ENCODE measurements around the gene TOP2A.

The TOP2A gene

GRCh38 chr17:40430272-40431230 lies 12.9 kb upstream of the TOP2A start:
- H3K4me3 ChIP-seq (ENCODE audit: low read depth, low read length) = no peak overlapping the region

GRCh38 chr17:40427002-40427491 lies 9.4 kb upstream of the TOP2A start:
- no peak for TF ChIP-seq CTCF (IDR thresholded peaks at IDR 0.05)

More at GRCh38 chr17:40430272-40431230, 12.9 kb upstream of the TOP2A start:
- H2AFZ ChIP-seq = no peak overlapping the region
- H3K4me2 ChIP-seq (ENCODE audit: low read length) = no peak overlapping the region
- H3K27ac ChIP-seq = no peak overlapping the region
- no peaks in the 10 kb centered on the region for H3K27me3 ChIP-seq (ENCODE audit: control insufficient read depth, insufficient read depth, low read length)
- no peaks in the 10 kb centered on the region for H3K79me2 ChIP-seq
- no peaks in the 10 kb centered on the region for H3K4me1 ChIP-seq
- no peak for TF ChIP-seq CTCF (IDR thresholded peaks at IDR 0.05)
- H3K36me3 ChIP-seq (ENCODE audit: control insufficient read depth, insufficient read depth, low read length) = no peaks in the 10 kb centered on the region
- no peak overlapping the region for H3K9ac ChIP-seq
- H3K9me3 ChIP-seq (ENCODE audit: control insufficient read depth, low read length) = no peaks in the 10 kb centered on the region

GRCh38 chr17:40425741-40426140 lies 8.0 kb upstream of the TOP2A start:
- no peaks in the 10 kb centered on the region for H3K79me2 ChIP-seq

More at GRCh38 chr17:40427002-40427491, 9.4 kb upstream of the TOP2A start:
- H3K27ac ChIP-seq = no peak overlapping the region
- no peak overlapping the region for H3K4me2 ChIP-seq (ENCODE audit: low read length)
- no peaks in the 10 kb centered on the region for H3K27me3 ChIP-seq (ENCODE audit: control insufficient read depth, insufficient read depth, low read length)
- H3K36me3 ChIP-seq (ENCODE audit: control insufficient read depth, insufficient read depth, low read length) = no peaks in the 10 kb centered on the region
- H3K4me1 ChIP-seq = no peaks in the 10 kb centered on the region
- no peak overlapping the region for H3K9ac ChIP-seq
- no peaks in the 10 kb centered on the region for H3K9me3 ChIP-seq (ENCODE audit: control insufficient read depth, low read length)
- H3K4me3 ChIP-seq (ENCODE audit: low read depth, low read length) = no peak overlapping the region
- no peaks in the 10 kb centered on the region for H3K79me2 ChIP-seq
- H2AFZ ChIP-seq = no peak overlapping the region

GRCh38 chr17:40422990-40423633 lies 5.4 kb upstream of the TOP2A start:
- no peaks in the 10 kb centered on the region for H3K79me2 ChIP-seq
- H3K27me3 ChIP-seq (ENCODE audit: control insufficient read depth, insufficient read depth, low read length) = no peaks in the 10 kb centered on the region

More at GRCh38 chr17:40425741-40426140, 8.0 kb upstream of the TOP2A start:
- Histone ChIP-seq H3K9ac (no peak overlapping the region), H3K9me3 (ENCODE audit: control insufficient read depth, low read length) (no peaks in the 10 kb centered on the region), H2AFZ (no peak overlapping the region), H3K4me1 (no peaks in the 10 kb centered on the region), H3K4me3 (ENCODE audit: low read depth, low read length) (no peak overlapping the region), H3K27ac (no peak overlapping the region), H3K27me3 (ENCODE audit: control insufficient read depth, insufficient read depth, low read length) (no peaks in the 10 kb centered on the region), H3K4me2 (ENCODE audit: low read length) (no peak overlapping the region), H3K36me3 (ENCODE audit: control insufficient read depth, insufficient read depth, low read length) (no peaks in the 10 kb centered on the region)
- TF ChIP-seq CTCF (IDR thresholded peaks at IDR 0.05) = no peak

More at GRCh38 chr17:40422990-40423633, 5.4 kb upstream of the TOP2A start:
- Histone ChIP-seq H3K4me1 (no peaks in the 10 kb centered on the region), H3K36me3 (ENCODE audit: control insufficient read depth, insufficient read depth, low read length) (no peaks in the 10 kb centered on the region), H3K4me3 (ENCODE audit: low read depth, low read length) (no peak overlapping the region), H3K9ac (no peak overlapping the region), H2AFZ (no peak overlapping the region), H3K4me2 (ENCODE audit: low read length) (no peak overlapping the region), H3K27ac (no peak overlapping the region), H3K9me3 (ENCODE audit: control insufficient read depth, low read length) (no peaks in the 10 kb centered on the region)
- TF ChIP-seq CTCF (IDR thresholded peaks at IDR 0.05) = no peak

All from parathyroid adenoma (tissue), 2 donors.